GM23338 (cell line): ENCODE data around the gene SMIM41. TPM values are rescaled to one million over a fixed set of nuclear protein-coding genes. Genes with fewer than 3 reads are reported as not detected.

Experiments used
- ATAC-seq: fragments of 200-7000 bp; cut with Tn5 transposase; 3 replicates; pipeline ENCODE4 v1.9.1; 2020
- DNase-seq: peaks from one replicate; pipeline ENCODE4 v3.0.0-alpha.2; 2015; ENCODE audit warnings: low spot score
- H2AFZ ChIP-seq: fragments of 200-600 bp; sonication (generic); 2 replicates; pipeline ENCODE4 v1.8.0; 2016; ENCODE audit warnings: antibody characterized with exemption, mild to moderate bottlenecking, moderate library complexity
- H3F3A ChIP-seq: fragments of 200-600 bp; sonication (generic); replicated peaks from 2 replicates; pipeline ENCODE4 v1.8.0; 2017; ENCODE audit warnings: antibody characterized with exemption, mixed run types, low read depth
- H3K27ac ChIP-seq: fragments of 200-600 bp; sonication (generic); 2 replicates; pipeline ENCODE4 v1.6.1; 2016; ENCODE audit warnings: low read depth
- H3K27me3 ChIP-seq: fragments of 200-600 bp; sonication (generic); 2 replicates; pipeline ENCODE4 v1.8.0; 2016; ENCODE audit warnings: mild to moderate bottlenecking, mixed run types, moderate library complexity; ENCODE audit not compliant: insufficient read depth
- H3K36me3 ChIP-seq: fragments of 200-600 bp; sonication (generic); 2 replicates; pipeline ENCODE4 v1.8.0; 2016; ENCODE audit warnings: mild to moderate bottlenecking; ENCODE audit not compliant: insufficient read depth
- H3K4me1 ChIP-seq: fragments of 200-600 bp; sonication (generic); 2 replicates; pipeline ENCODE4 v1.8.0; 2016; ENCODE audit warnings: mild to moderate bottlenecking, moderate library complexity; ENCODE audit not compliant: insufficient read depth
- H3K4me2 ChIP-seq: fragments of 200-600 bp; sonication (generic); 2 replicates; pipeline ENCODE4 v1.7.1; 2017; ENCODE audit warnings: mixed run types
- H3K4me3 ChIP-seq: fragments of 200-600 bp; sonication (generic); 2 replicates; pipeline ENCODE4 v1.6.1; 2016; ENCODE audit warnings: mixed run types
- H3K79me2 ChIP-seq: fragments of 200-600 bp; sonication (generic); replicated peaks from 2 replicates; pipeline ENCODE4 v1.8.0; 2017; ENCODE audit warnings: mild to moderate bottlenecking; ENCODE audit not compliant: insufficient read depth
- H3K9me2 ChIP-seq: fragments of 200-600 bp; sonication (generic); 2 replicates; pipeline ENCODE4 v1.8.0; 2017; ENCODE audit not compliant: insufficient read depth
- H4K20me1 ChIP-seq: fragments of 200-600 bp; sonication (generic); replicated peaks from 2 replicates; pipeline ENCODE4 v1.8.0; 2017; ENCODE audit warnings: mild to moderate bottlenecking; ENCODE audit not compliant: insufficient read depth
- H3K27ac Mint-ChIP-seq: 2 replicates; pipeline ENCODE4 v1.8.0; 2020; ENCODE audit warnings: inconsistent platforms, mild to moderate bottlenecking, moderate library complexity, mixed read lengths
- H3K27me3 Mint-ChIP-seq: 3 replicates; pipeline ENCODE4 v1.8.0; 2022; ENCODE audit warnings: low read depth, mild to moderate bottlenecking, moderate library complexity, mixed read lengths, inconsistent platforms; ENCODE audit not compliant: insufficient read depth, poor library complexity
- H3K36me3 Mint-ChIP-seq: 3 replicates; pipeline ENCODE4 v1.8.0; 2021; ENCODE audit warnings: low read depth, mild to moderate bottlenecking, inconsistent platforms, moderate library complexity, mixed read lengths
- H3K4me1 Mint-ChIP-seq: 3 replicates; pipeline ENCODE4 v1.8.0; 2020; ENCODE audit warnings: mild to moderate bottlenecking, inconsistent platforms, mixed read lengths
- H3K4me3 Mint-ChIP-seq: 3 replicates; pipeline ENCODE4 v1.8.0; 2021; ENCODE audit warnings: moderate library complexity, mild to moderate bottlenecking, inconsistent platforms, mixed read lengths
- H3K9me3 Mint-ChIP-seq: 3 replicates; pipeline ENCODE4 v1.8.0; 2020; ENCODE audit warnings: moderate library complexity, mild to moderate bottlenecking, inconsistent platforms, mixed read lengths
- CREB1 ChIP-seq: fragments of 250-450 bp; sonication (Bioruptor Pico); IDR thresholded peaks from 2 replicates; pipeline ENCODE4 v1.5.0; 2020; ENCODE audit warnings: low read depth, mild to moderate bottlenecking, moderate library complexity
- CTCF ChIP-seq, 2 experiments: fragments of 200-600 bp in 1 of 2; sonication (generic) in 1 of 2; conservative IDR thresholded peaks; 2 replicates each; pipeline versions ENCODE4 v1.5.1 to v1.6.1; 2016 to 2017; ENCODE audit warnings: antibody characterized with exemption in 2 of 2, low read depth in 2 of 2, mild to moderate bottlenecking in 2 of 2, moderate library complexity in 1 of 2
- ETS1 ChIP-seq: IDR thresholded peaks from 2 replicates; pipeline ENCODE4 v1.6.1; 2016; ENCODE audit warnings: antibody characterized with exemption
- EZH2 ChIP-seq: fragments of 200-600 bp; sonication (generic); IDR thresholded peaks from one replicate; pipeline ENCODE4 v1.8.0; 2017; ENCODE audit warnings: antibody characterized with exemption, mild to moderate bottlenecking, low read depth; ENCODE audit not compliant: unreplicated experiment
- EZH2phosphoT487 ChIP-seq: fragments of 200-600 bp; sonication (generic); IDR thresholded peaks from one replicate; pipeline ENCODE4 v1.8.1; 2018; ENCODE audit warnings: antibody characterized with exemption; ENCODE audit not compliant: unreplicated experiment
- JUNB ChIP-seq: IDR thresholded peaks from one replicate; pipeline ENCODE4 v1.6.1; 2016; ENCODE audit warnings: antibody characterized with exemption; ENCODE audit not compliant: unreplicated experiment
- NANOG ChIP-seq: IDR thresholded peaks from 2 replicates; pipeline ENCODE4 v1.6.1; 2016; ENCODE audit warnings: antibody characterized with exemption, borderline replicate concordance
- POLR2AphosphoS5 ChIP-seq: IDR thresholded peaks from 2 replicates; pipeline ENCODE4 v1.6.1; 2016; ENCODE audit warnings: antibody characterized with exemption, low read depth
- REST ChIP-seq: IDR thresholded peaks from one replicate; pipeline ENCODE4 v1.6.1; 2018; ENCODE audit warnings: antibody characterized with exemption; ENCODE audit not compliant: unreplicated experiment
- STAT1 ChIP-seq: IDR thresholded peaks from one replicate; pipeline ENCODE4 v1.6.1; 2016; ENCODE audit warnings: antibody characterized with exemption; ENCODE audit not compliant: unreplicated experiment
- ZNF114 ChIP-seq: fragments of 250-450 bp; sonication (Bioruptor Pico); IDR thresholded peaks from 2 replicates; pipeline ENCODE4 v1.5.0; 2020; ENCODE audit warnings: mild to moderate bottlenecking, moderate library complexity
- ZNF331 ChIP-seq: fragments of 250-450 bp; sonication (Bioruptor Pico); IDR thresholded peaks from 2 replicates; pipeline ENCODE4 v1.5.0; 2020; ENCODE audit warnings: low read depth, mild to moderate bottlenecking, moderate library complexity
- ZNF462 ChIP-seq: fragments of 250-450 bp; sonication (Bioruptor Pico); IDR thresholded peaks from 2 replicates; pipeline ENCODE4 v1.5.0; 2020; ENCODE audit warnings: mild to moderate bottlenecking, moderate library complexity
- polyA plus RNA-seq: library from polyadenylated mRNA; unstranded; fragments of >200 nt; fragmentation: Nextera tagmentation; extraction: Ambion mirVana; gene quantifications from 2 replicates; pipeline ENCODE4 v1.2.1, GENCODE V29; 2016
- total RNA-seq: library from RNA; depleted of rRNA; stranded (reverse); fragments of >200 nt; shearing (Covaris generic); gene quantifications from 2 replicates; pipeline ENCODE4 v1.2.3, GENCODE V29; 2014

SMIM41 gene
- total and polyA plus RNA-seq, 2 experiments from 2014 or later = 0.66 TPM

- ATAC-seq = no peak
- Histone ChIP-seq H3K36me3 (no peaks in the 10 kb centered on the region), H2AFZ (no peak overlapping the region), H3K4me3 (no peak overlapping the region), H3K27me3 (peaks cover 24% of the 10 kb centered on the region), H4K20me1 (peaks cover 12% of the 10 kb centered on the region), H3K79me2 (peaks cover 15% of the 10 kb centered on the region), H3K4me1 (peaks cover 7% of the 10 kb centered on the region; the same call in 1 of the 2 replicates), H3K9me2 (no peaks in the 10 kb centered on the region), H3K27ac (no peak overlapping the region), H3K4me2 (no peak overlapping the region), H3F3A (peaks cover 14% of the 10 kb centered on the region)
- DNase-seq = no peak
- TF ChIP-seq ZNF331 (CRISPR knock-in tag) (no peak), ZNF462 (CRISPR knock-in tag) (no peak), EZH2phosphoT487 (no peak), REST (no peak), CTCF (conservative IDR thresholded peaks at IDR 0.05; ENCODE audit: low read depth in 2 of 2) (no peak), STAT1 (no peak), JUNB (no peak), NANOG (no peak), CREB1 (CRISPR knock-in tag) (no peak), POLR2AphosphoS5 (no peak), EZH2 (no peak), ZNF114 (CRISPR knock-in tag) (no peak), ETS1 (no peak)
- no peaks in the 10 kb centered on the region for H3K9me3 Mint-ChIP-seq
- no peak overlapping the region; the same call in 2 of the 3 replicates for H3K4me3 Mint-ChIP-seq
- H3K36me3 Mint-ChIP-seq = peaks cover 8% of the 10 kb centered on the region; the same call in 2 of the 3 replicates
- peaks cover 15% of the 10 kb centered on the region for H3K27me3 Mint-ChIP-seq
- H3K27ac Mint-ChIP-seq = no peak overlapping the region
- peaks cover 21% of the 10 kb centered on the region for H3K4me1 Mint-ChIP-seq
Measured at GRCh38 chr12:52041035-52041434, 38.5 kb upstream of the SMIM41 start.
